K562 (cell line): Measurements from ENCODE around the gene SOX12. TPM values are rescaled to one million over a fixed set of nuclear protein-coding genes. Genes with fewer than 3 reads are reported as not detected.

Experiments used
- ATAC-seq: fragments of 200-7000 bp; cut with Tn5 transposase; 3 replicates; pipeline ENCODE4 v1.9.1; 2020; ENCODE audit warnings: moderate library complexity
- BruUV-seq: library from RNA; stranded (reverse); fragments of 400-500 nt; replicated peaks from 2 replicates; lab custom pipeline; 2021; lab: Mats Ljungman, UMichigan
- CTCF ChIA-PET: fragments of 300-600 bp; formaldehyde crosslinking; extraction: SDS; loops from one replicate; lab custom pipeline; 2021; ENCODE audit warnings: low intra/inter-chr PET ratio; lab: Yijun Ruan, JAX
- POLR2A ChIA-PET: fragments of 300-600, 350-650 bp; sonication (Branson Sonifier 250); formaldehyde crosslinking; extraction: SDS; loops from one replicate; lab custom pipeline; 2021; ENCODE audit warnings: antibody characterized with exemption, inconsistent platforms; lab: Yijun Ruan, JAX
- DNase-seq, 4 experiments: peaks; one replicate each; pipeline versions ENCODE4 v3.0.0 to v3.0.0-alpha.2; 2011 to 2018; ENCODE audit warnings: low spot score in 3 of 4, mixed read lengths in 3 of 4; ENCODE audit errors: extremely low read depth in 1 of 4
- FAIRE-seq: peaks from 2 replicates; lab custom pipeline; 2011; peaks lifted over from hg19 to GRCh38; lab: Jason Lieb, UNC
- H2AFZ ChIP-seq: 2 replicates; pipeline ENCODE4 v1.6.0; 2011; ENCODE audit warnings: low read depth, low read length, control low read depth, inconsistent platforms
- H3K27ac ChIP-seq: fragments of 200-600 bp; 3 replicates; pipeline ENCODE4 v1.8.0; 2011; ENCODE audit warnings: low read depth, mild to moderate bottlenecking, control low read depth, inconsistent platforms, low read length, moderate library complexity, mixed read lengths; ENCODE audit errors: extremely low read depth
- H3K27me3 ChIP-seq, 2 experiments: fragments of 300-600 bp in 1 of 2; 2 replicates in 1 of 2; 3 replicates in 1 of 2; pipeline versions ENCODE4 v1.6.0 to v1.8.0; 2011; ENCODE audit warnings: inconsistent platforms in 2 of 2, low read length in 2 of 2, mild to moderate bottlenecking in 1 of 2, mixed read lengths in 1 of 2, moderate library complexity in 1 of 2; ENCODE audit not compliant: control insufficient read depth in 2 of 2, insufficient read depth in 2 of 2
- H3K36me3 ChIP-seq: fragments of 300-600 bp; 3 replicates; pipeline ENCODE4 v1.8.0; 2011; ENCODE audit warnings: mild to moderate bottlenecking, low read length, inconsistent platforms; ENCODE audit not compliant: control insufficient read depth, insufficient read depth
- H3K4me1 ChIP-seq, 2 experiments: fragments of 200-600 bp in 1 of 2; replicated peaks in 1 of 2; 2 replicates in 1 of 2; 3 replicates in 1 of 2; pipeline versions ENCODE4 v1.5.1 to v1.8.0; 2011; ENCODE audit warnings: inconsistent platforms in 2 of 2, low read length in 2 of 2, mild to moderate bottlenecking in 1 of 2, mixed read lengths in 1 of 2, moderate library complexity in 1 of 2; ENCODE audit not compliant: control insufficient read depth in 2 of 2, insufficient read depth in 2 of 2
- H3K4me2 ChIP-seq: 2 replicates; pipeline ENCODE4 v1.6.1; 2011; ENCODE audit warnings: low read length, control low read depth, inconsistent platforms, mixed read lengths; ENCODE audit not compliant: insufficient read depth
- H3K4me3 ChIP-seq: fragments of 200-600 bp; sonication (generic), shearing (Covaris generic); 2 replicates; pipeline ENCODE4 v1.5.1; 2016; ENCODE audit warnings: control low read depth, inconsistent platforms
- H3K79me2 ChIP-seq: fragments of 200-600 bp; 3 replicates; pipeline ENCODE4 v1.8.0; 2011; ENCODE audit warnings: low read length, inconsistent platforms; ENCODE audit not compliant: control insufficient read depth, insufficient read depth
- H3K9ac ChIP-seq, 2 experiments: 2 replicates each; pipeline versions ENCODE4 v1.6.0 to v1.6.1; 2011; ENCODE audit warnings: low read depth in 2 of 2, low read length in 2 of 2, control low read depth in 1 of 2, inconsistent platforms in 1 of 2, mild to moderate bottlenecking in 1 of 2, mixed read lengths in 1 of 2; ENCODE audit not compliant: insufficient read depth in 1 of 2
- H3K9me1 ChIP-seq: one replicate; pipeline ENCODE4 v1.6.0; 2011; ENCODE audit warnings: inconsistent platforms, mild to moderate bottlenecking, low read length, moderate library complexity; ENCODE audit not compliant: control insufficient read depth, insufficient read depth
- H3K9me3 ChIP-seq: replicated peaks from 2 replicates; pipeline ENCODE4 v1.5.1; 2011; ENCODE audit warnings: low read depth, low read length, inconsistent platforms; ENCODE audit not compliant: control insufficient read depth, insufficient read depth
- H4K20me1 ChIP-seq: replicated peaks from 2 replicates; pipeline ENCODE4 v1.6.1; 2011; ENCODE audit warnings: low read length, inconsistent platforms, mixed read lengths; ENCODE audit not compliant: control insufficient read depth, insufficient read depth
- ATF1 ChIP-seq, 2 experiments: fragments of 450-650 bp in 1 of 2; IDR thresholded peaks; 2 replicates each; pipeline ENCODE4 v1.6.1; 2016; ENCODE audit warnings: missing compliant biosample characterization in 1 of 2, missing genetic modification characterization in 1 of 2
- C11orf30 ChIP-seq: fragments of 450-650 bp; IDR thresholded peaks from 2 replicates; pipeline ENCODE4 v1.6.1; 2016; ENCODE audit warnings: low read depth, mild to moderate bottlenecking
- ESRRA ChIP-seq: fragments of 450-650 bp; IDR thresholded peaks from 2 replicates; pipeline ENCODE4 v1.6.1; 2014; ENCODE audit warnings: low read depth, mild to moderate bottlenecking, moderate library complexity, borderline replicate concordance
- HDAC2 ChIP-seq: fragments of 450-650 bp; IDR thresholded peaks from 2 replicates; pipeline ENCODE4 v1.6.1; 2016; ENCODE audit warnings: mild to moderate bottlenecking
- KDM1A ChIP-seq, 2 experiments: fragments of 450-650 bp; IDR thresholded peaks; 2 replicates each; pipeline ENCODE4 v1.6.1; 2016; ENCODE audit warnings: mild to moderate bottlenecking in 2 of 2
- LCOR ChIP-seq: sonication (generic); formaldehyde crosslinking; IDR thresholded peaks from 2 replicates; pipeline ENCODE4 v1.8.0; 2022; ENCODE audit warnings: mild to moderate bottlenecking, missing genetic modification reagents
- MTA3 ChIP-seq: fragments of 450-650 bp; formaldehyde crosslinking; IDR thresholded peaks from 2 replicates; pipeline ENCODE4 v1.6.1; 2017; ENCODE audit warnings: mild to moderate bottlenecking, borderline replicate concordance
- NFIC ChIP-seq: fragments of 450-650 bp; IDR thresholded peaks from 2 replicates; pipeline ENCODE4 v1.6.1; 2017; ENCODE audit warnings: mild to moderate bottlenecking, inconsistent platforms
- PTRF ChIP-seq: fragments of 450-650 bp; IDR thresholded peaks from 2 replicates; pipeline ENCODE4 v1.6.1; 2016; ENCODE audit warnings: mild to moderate bottlenecking, missing genetic modification characterization, missing compliant biosample characterization
- SMARCA5 ChIP-seq: fragments of 450-650 bp; IDR thresholded peaks from 2 replicates; pipeline ENCODE4 v1.6.1; 2016
- STAT6 ChIP-seq: sonication (generic); formaldehyde crosslinking; IDR thresholded peaks from 2 replicates; pipeline ENCODE4 v1.8.1; 2023; ENCODE audit warnings: mild to moderate bottlenecking, missing genetic modification reagents
- TBP ChIP-seq: optimal IDR thresholded peaks from 2 replicates; pipeline ENCODE3; 2011; ENCODE audit warnings: low read depth, low read length, improper control_type of control experiment
- TEAD2 ChIP-seq: fragments of 450-650 bp; IDR thresholded peaks from 2 replicates; pipeline ENCODE4 v1.6.1; 2016; ENCODE audit warnings: missing genetic modification characterization, control low read depth, missing compliant biosample characterization
- ZBED1 ChIP-seq: IDR thresholded peaks from 2 replicates; pipeline ENCODE4 v1.6.1; 2014
- ZNF197 ChIP-seq: fragments of 200-800 bp; sonication (Bioruptor generic); IDR thresholded peaks from 2 replicates; pipeline ENCODE4 v1.6.1; 2016; ENCODE audit warnings: low read depth, missing genetic modification characterization, missing compliant biosample characterization
- ZNF740 ChIP-seq, 3 experiments: fragments of 200-800 bp in 1 of 3; sonication (Bioruptor generic) in 1 of 3; sonication (generic) in 1 of 3; formaldehyde crosslinking in 1 of 3; IDR thresholded peaks; 2 replicates each; pipeline versions ENCODE4 v1.6.1 to v1.8.0; 2016 to 2022; ENCODE audit warnings: mild to moderate bottlenecking in 2 of 3, missing compliant biosample characterization in 2 of 3, missing genetic modification characterization in 2 of 3, missing genetic modification reagents in 1 of 3
- WGBS: fragments of 100-300 bp; shearing (Covaris generic); methylation state at CpG from one replicate; pipeline ENCODE4 v1.1.6; 2016; ENCODE audit warnings: low coverage, mixed read lengths; ENCODE audit not compliant: insufficient coverage; ENCODE audit errors: missing lambda C conversion rate; 5-methylcytosine and 5-hydroxymethylcytosine counted together
- in situ Hi-C: fragments of 300-500 bp; cut with MboI; formaldehyde crosslinking; loops from 4 replicates; pipeline ENCODE4 v1.15.0; 2018; ENCODE audit warnings: inconsistent platforms, mixed read lengths
- intact Hi-C: fragments of 100-400 bp; cut with micrococcal nuclease; formaldehyde crosslinking; loops from 2 replicates; pipeline ENCODE4 v1.14.2; 2022
- polyA plus RNA-seq, 8 experiments: library from polyadenylated mRNA; depleted of rRNA in 4 of 8; stranded (reverse) in 5 of 8; unstranded in 3 of 8; fragments of >200 nt; fragmentation: Nextera tagmentation in 2 of 8; fragmentation: Illumina TruSeq in 1 of 8; extraction: Ambion mirVana in 2 of 8; extraction: Trizol in 1 of 8; gene quantifications; 2 replicates each; pipeline versions ENCODE4 v1.2.1 to v1.2.3, GENCODE V29; 2011 to 2014; ENCODE audit warnings: inconsistent platforms in 1 of 8, missing spikeins in 1 of 8
- total RNA-seq, 7 experiments: library from RNA; depleted of rRNA in 6 of 7; stranded (reverse); fragments of >200 nt in 6 of 7; fragmentation: Illumina TruSeq in 2 of 7; extraction: Trizol in 2 of 7; gene quantifications; 2 replicates each; pipeline versions ENCODE4 v1.2.1 to v1.2.3, GENCODE V29; 2011 to 2021; ENCODE audit warnings: low replicate concordance in 1 of 7

The SOX12 gene
- total and polyA plus RNA-seq, 9 of the 15 experiments (the other 6 are each of a cell fraction or from before 2014, with no cell fraction given) = 0.42 to 26.3 (median 2.6) TPM

- in situ Hi-C loops = no loop called here
- TF ChIP-seq ESRRA (peak; percentile 82), NFIC (0 out of 2 replicates have a peak, but pooled peaks have one; percentile 0), HDAC2 (peak; percentile 41; the same call in 1 of the 2 replicates), STAT6 (no peak), TEAD2 (tag) (no peak), TBP (peak; percentile 1), KDM1A (IDR thresholded peaks at IDR 0.05) (peak; percentile 55 to 82; a peak in 3 of 4 replicates), C11orf30 (no peak), SMARCA5 (0 out of 2 replicates have a peak, but pooled peaks have one; percentile 19), ZNF740 (CRISPR knock-in tag; IDR thresholded peaks at IDR 0.05) (no peak), ZNF740 (tag; IDR thresholded peaks at IDR 0.05) (no peak), ZNF197 (CRISPR knock-in tag) (no peak), MTA3 (no peak), ZBED1 (no peak), PTRF (no peak), LCOR (no peak), ATF1 (CRISPR knock-in tag; IDR thresholded peaks at IDR 0.05) (no peak), ATF1 (tag; IDR thresholded peaks at IDR 0.05) (no peak)
Observed at GRCh38 chr20:289693-290083, 35.7 kb upstream of the SOX12 start.

More at GRCh38 chr20:289693-290083, 35.7 kb upstream of the SOX12 start:
- Histone ChIP-seq H2AFZ (peak overlapping the region; percentile 96), H3K4me1 (peaks cover 4 to 9% of the 10 kb centered on the region in 2 experiments; a peak in 3 of 5 replicates), H3K9me1 (no peaks in the 10 kb centered on the region), H4K20me1 (no peaks in the 10 kb centered on the region), H3K4me2 (peak overlapping the region; percentile 93), H3K9me3 (peaks cover 5% of the 10 kb centered on the region; the same call in 1 of the 2 replicates), H3K9ac (peak overlapping the region; percentile 84 to 96), H3K79me2 (peaks cover 18% of the 10 kb centered on the region), H3K27me3 (no peaks in the 10 kb centered on the region), H3K27ac (peak overlapping the region; percentile 87), H3K36me3 (peaks cover 8% of the 10 kb centered on the region; the same call in 2 of the 3 replicates), H3K4me3 (peak overlapping the region; percentile 68)
- ChIA-PET CTCF (no interaction called here), POLR2A (interaction anchor here (1.9 kb wide), 1 partner anchor 8 kb away, joined by 5 read pairs; the partner anchor contains the start of gene ZCCHC3)
- 30% methylated on average over 2 of the region's 2 CpGs for WGBS
- FAIRE-seq (no peak), ATAC-seq (peak; percentile 37), DNase-seq (no peak)
- intact Hi-C loops = loop anchor here (2.0 kb wide), 1 partner anchor 41 kb away; no protein-coding TSS in a partner anchor
- BruUV-seq = no TSS peak
